BJ (cell line): ENCODE results near the gene EOLA1. TPM values are rescaled to one million over a fixed set of nuclear protein-coding genes. Genes with fewer than 3 reads are reported as not detected.
"Not testable (repeated sequence)": the region's sequence is repeated elsewhere in the genome, so short reads cannot be mapped to it uniquely, and the experiment has no call there.

Experiments
- CTCF ChIA-PET: fragments of 350-600 bp; formaldehyde crosslinking; extraction: SDS; loops from one replicate; lab custom pipeline; 2021; ENCODE audit warnings: antibody characterized with exemption, inconsistent platforms; lab: Yijun Ruan, JAX
- POLR2A ChIA-PET: fragments of 300-600 bp; sonication (Branson Sonifier 250); formaldehyde crosslinking; extraction: SDS; loops from one replicate; lab custom pipeline; 2021; ENCODE audit warnings: antibody characterized with exemption; lab: Charles Lee
- DNase-seq: peaks from one replicate; pipeline ENCODE4 v3.0.0-alpha.2; 2011; ENCODE audit warnings: low read depth
- H3K27me3 ChIP-seq: 2 replicates; pipeline ENCODE4 v1.6.0; 2011; ENCODE audit warnings: low read length; ENCODE audit not compliant: control insufficient read depth, insufficient read depth
- H3K36me3 ChIP-seq: 2 replicates; pipeline ENCODE4 v1.5.1; 2011; ENCODE audit warnings: low read length; ENCODE audit not compliant: control insufficient read depth, insufficient read depth
- H3K4me3 ChIP-seq: 2 replicates; pipeline ENCODE4 v1.5.1; 2011; ENCODE audit warnings: low read depth, mild to moderate bottlenecking, control low read depth, low read length
- CTCF ChIP-seq: IDR thresholded peaks from 2 replicates; pipeline ENCODE4 v1.5.1; 2011; ENCODE audit warnings: low read depth, mild to moderate bottlenecking, control low read depth, inconsistent platforms, low read length, moderate library complexity; ENCODE audit not compliant: insufficient read depth
- polyA plus RNA-seq: library from polyadenylated mRNA; depleted of rRNA; stranded (reverse); fragments of >200 nt; gene quantifications from 2 replicates; pipeline ENCODE4 v1.2.3, GENCODE V29; 2011; rRNA removed

The EOLA1 gene
- polyA plus RNA-seq, 1 experiment, result 18.2 TPM

DNA sequence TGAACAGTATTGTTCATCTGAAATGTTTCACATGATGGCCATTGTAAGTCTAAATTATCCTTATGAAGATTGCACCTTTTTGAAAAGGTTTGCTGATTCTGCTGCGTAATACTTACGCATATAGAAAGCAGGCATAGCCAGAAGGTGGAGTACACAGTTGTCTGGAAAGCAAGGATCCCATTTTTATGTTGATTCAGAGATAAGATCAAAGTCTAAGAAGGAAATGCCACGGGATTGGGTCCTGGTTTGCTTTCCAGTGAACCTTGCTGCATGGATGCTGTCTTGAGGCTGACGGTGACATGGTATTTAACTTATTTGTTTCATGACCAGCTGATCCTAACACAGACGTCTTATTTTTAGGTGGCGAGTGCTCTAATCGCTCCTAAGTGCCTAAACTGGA lies 31.0 kb downstream of the EOLA1 start:
- no peaks in the 10 kb centered on the region for H3K36me3 ChIP-seq
- no peaks in the 10 kb centered on the region for H3K27me3 ChIP-seq
- H3K4me3 ChIP-seq, result no peak overlapping the region
- no peak for TF ChIP-seq CTCF
- ChIA-PET POLR2A (no interaction called here), CTCF (no interaction called here)
- DNase-seq, result no peak

GRCh38 chrX:149572743-149573142 lies 31.9 kb downstream of the EOLA1 start:
- Histone ChIP-seq H3K27me3 (no peaks in the 10 kb centered on the region), H3K4me3 (no peak overlapping the region), H3K36me3 (no peaks in the 10 kb centered on the region)
- DNase-seq, result no peak
- ChIA-PET CTCF (no interaction called here), POLR2A (no interaction called here)
- no peak for TF ChIP-seq CTCF

DNA sequence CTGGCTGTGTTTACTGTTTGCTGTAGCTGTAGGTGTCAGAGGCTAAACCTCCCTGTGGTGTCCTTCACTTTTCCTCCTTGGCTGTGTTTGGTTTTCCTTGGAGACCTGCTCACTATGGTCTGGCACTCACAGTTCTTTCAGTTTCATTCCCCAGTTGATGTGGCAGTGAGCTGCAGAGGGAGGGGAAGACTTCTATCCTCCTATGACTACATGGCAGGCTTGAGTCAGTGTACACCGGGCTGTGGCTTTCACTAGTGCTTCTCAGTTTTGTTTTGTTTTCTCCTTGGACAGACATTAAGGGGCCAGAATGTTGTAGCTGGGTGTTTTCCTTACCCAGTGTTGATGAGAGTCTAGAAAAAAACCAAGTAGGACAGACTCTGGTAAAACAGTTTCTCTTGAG lies 32.6 kb downstream of the EOLA1 start:
- DNase-seq, CTCF ChIA-PET, H3K4me3 ChIP-seq, H3K27me3 ChIP-seq, H3K36me3 ChIP-seq, POLR2A ChIA-PET: not testable (repeated sequence)

- H3K4me3 ChIP-seq, DNase-seq, POLR2A ChIA-PET, CTCF ChIA-PET, H3K36me3 ChIP-seq, H3K27me3 ChIP-seq: not testable (repeated sequence)
Observed at GRCh38 chrX:149585631-149586030, 44.8 kb downstream of the EOLA1 start.

DNA sequence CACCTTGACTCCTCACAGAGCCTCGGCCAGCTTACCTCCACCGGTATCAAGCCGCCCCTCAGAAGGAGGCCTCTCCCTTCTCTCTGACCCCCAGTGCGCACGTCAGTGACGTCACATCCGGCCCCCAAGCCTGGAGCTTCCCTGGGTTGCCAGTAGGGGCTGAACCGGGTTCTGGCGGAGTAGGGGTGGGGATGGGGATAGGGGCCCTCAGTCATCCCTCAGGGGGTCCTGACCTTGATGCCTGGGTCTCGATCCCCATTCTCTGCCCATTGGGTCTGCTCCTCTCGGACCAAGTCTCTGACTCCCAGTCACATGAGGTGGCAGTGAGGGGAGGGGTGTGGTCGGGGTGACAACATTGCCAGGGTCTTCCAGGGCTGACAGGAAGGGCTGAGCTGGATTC lies 46.5 kb downstream of the EOLA1 start, which contains the start of gene MAGEA9B:
Gene MAGEA9B, minus strand, starts transcription at position 101 of the 400 bp plus-strand sequence. CDS start 4,280 bp downstream, outside the sequence.
- POLR2A ChIA-PET, H3K4me3 ChIP-seq, H3K36me3 ChIP-seq, CTCF ChIA-PET, DNase-seq, H3K27me3 ChIP-seq: not testable (repeated sequence)

DNA sequence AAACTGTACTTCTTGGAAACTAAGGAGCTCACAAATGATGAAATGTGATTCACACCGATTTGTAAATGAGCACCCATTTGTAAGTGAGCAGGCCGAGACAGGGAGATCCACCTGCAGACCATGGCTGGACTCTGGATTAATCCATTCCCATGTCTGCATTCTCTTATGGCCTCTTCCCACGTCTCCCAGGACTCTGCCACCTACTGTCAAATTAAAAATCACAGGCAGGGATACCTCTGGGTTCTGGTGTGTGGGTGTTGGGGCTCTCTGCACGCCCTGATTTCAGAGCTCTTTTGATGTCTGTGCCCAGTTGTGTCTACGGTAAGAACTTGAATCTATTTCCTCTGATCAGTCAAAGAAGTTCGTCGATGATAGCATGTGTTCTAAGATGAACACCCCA lies 50.2 kb downstream of the EOLA1 start:
- CTCF ChIA-PET, result not testable (repeated sequence)

GRCh38 chrX:149595214-149595613 lies 54.4 kb downstream of the EOLA1 start, which contains the start of gene HSFX2:
TSS of gene HSFX2 (minus strand) at chrX:149595314. CDS start at chrX:149594700, 614 bp downstream.
- H3K4me3 ChIP-seq, H3K27me3 ChIP-seq, POLR2A ChIA-PET, CTCF ChIA-PET, DNase-seq, H3K36me3 ChIP-seq: not testable (repeated sequence)

More for the DNA sequence above, 50.2 kb downstream of the EOLA1 start:
- H3K36me3 ChIP-seq, H3K27me3 ChIP-seq, H3K4me3 ChIP-seq, DNase-seq, POLR2A ChIA-PET: not testable (repeated sequence)

GRCh38 chrX:149595943-149596342 lies 55.1 kb downstream of the EOLA1 start:
- H3K36me3 ChIP-seq, DNase-seq, H3K27me3 ChIP-seq, POLR2A ChIA-PET, CTCF ChIA-PET, H3K4me3 ChIP-seq: not testable (repeated sequence)

Other genes starting within 250 kb of the EOLA1 start
- 77.8 and 108 TPM in 2 replicates for gene IDS, start 35.7 kb upstream of the EOLA1 start, polyA plus RNA-seq
- not detected in 2 replicates for gene HSFX3, start 8.9 kb downstream of the EOLA1 start, polyA plus RNA-seq
- gene MAGEA9B, start 46.4 kb downstream of the EOLA1 start, polyA plus RNA-seq, result not detected in 2 replicates
- gene HSFX2, start 54.3 kb downstream of the EOLA1 start, polyA plus RNA-seq, result 0.25 and 0.29 TPM in 2 replicates
- 19.7 and 20.6 TPM in 2 replicates for gene TMEM185A, start 90.8 kb downstream of the EOLA1 start, polyA plus RNA-seq
- gene MAGEA11, start 171.0 kb downstream of the EOLA1 start, polyA plus RNA-seq, result not detected in 2 replicates
- gene HSFX1, start 233.1 kb downstream of the EOLA1 start, polyA plus RNA-seq, result 0.12 and 0.25 TPM in 2 replicates
- not detected in 2 replicates for gene MAGEA9, start 240.9 kb downstream of the EOLA1 start, polyA plus RNA-seq